SJSA1 (cell line): ENCODE results near the gene RFK. TPM values are rescaled to one million over a fixed set of nuclear protein-coding genes. Genes with fewer than 3 reads are reported as not detected.

Experiments
- DNase-seq, 2 experiments: peaks; one replicate each; pipeline ENCODE4 v3.0.0-alpha.2; 2015 to 2020; ENCODE audit warnings: low spot score in 2 of 2, low read depth in 1 of 2
- H3K27ac ChIP-seq: fragments of 250-450 bp; sonication (Bioruptor Pico); 2 replicates; pipeline ENCODE4 v1.5.1; 2020; ENCODE audit warnings: mild to moderate bottlenecking, moderate library complexity
- H3K27me3 ChIP-seq: fragments of 250-450 bp; sonication (Bioruptor Pico); replicated peaks from 2 replicates; pipeline ENCODE4 v1.5.1; 2020; ENCODE audit warnings: mild to moderate bottlenecking, moderate library complexity
- H3K36me3 ChIP-seq: fragments of 250-450 bp; sonication (Bioruptor Pico); 2 replicates; pipeline ENCODE4 v1.5.1; 2020; ENCODE audit warnings: mild to moderate bottlenecking
- H3K4me1 ChIP-seq: fragments of 250-450 bp; sonication (Bioruptor Pico); replicated peaks from 2 replicates; pipeline ENCODE4 v1.6.1; 2021; ENCODE audit warnings: mild to moderate bottlenecking
- H3K4me3 ChIP-seq: fragments of 250-450 bp; sonication (Bioruptor Pico); 2 replicates; pipeline ENCODE4 v1.5.1; 2020; ENCODE audit warnings: mild to moderate bottlenecking
- H3K9me3 ChIP-seq: fragments of 250-450 bp; sonication (Bioruptor Pico); replicated peaks from 2 replicates; pipeline ENCODE4 v1.5.1; 2020; ENCODE audit warnings: mild to moderate bottlenecking
- total RNA-seq: library from RNA; depleted of rRNA; stranded (reverse); fragments of >200 nt; shearing (Covaris generic); gene quantifications from 2 replicates; pipeline ENCODE4 v1.2.3, GENCODE V29; 2014

The RFK gene
- total RNA-seq, 1 experiment from 2014 or later, result 57.6 TPM

DNA sequence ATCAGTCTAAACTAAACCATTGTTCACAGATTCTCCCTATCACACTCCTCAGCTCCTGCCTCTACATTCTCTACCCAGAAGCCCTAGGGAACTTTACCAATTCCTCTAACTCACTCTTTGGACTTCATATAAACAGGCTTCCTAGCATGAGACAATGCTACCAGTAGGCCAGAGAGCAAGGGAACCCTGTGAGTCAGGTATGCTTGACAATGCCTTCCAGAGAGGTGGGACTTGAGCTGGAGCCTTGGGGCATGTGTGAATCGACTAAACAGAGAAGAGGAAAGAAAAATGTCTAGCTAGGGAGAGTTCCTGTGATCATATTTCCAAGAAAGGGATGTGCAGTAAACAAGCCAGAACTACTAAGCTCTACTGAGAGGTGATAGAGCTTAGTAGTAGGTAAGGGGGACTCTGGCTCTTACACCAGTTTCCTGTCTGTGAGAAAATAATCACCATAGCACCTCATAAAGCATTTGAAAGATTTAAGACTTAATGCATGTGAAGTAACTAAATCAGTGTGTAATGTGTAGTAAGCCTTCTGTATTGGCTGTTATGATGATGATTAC lies 6.4 kb upstream of the RFK start:
- peak; percentile 33 to 46 for DNase-seq
- H3K9me3 ChIP-seq, result no peaks in the 10 kb centered on the region
- no peak overlapping the region for H3K27ac ChIP-seq
- H3K27me3 ChIP-seq, result no peaks in the 10 kb centered on the region
- peaks cover 32% of the 10 kb centered on the region for H3K4me1 ChIP-seq
- H3K4me3 ChIP-seq, result no peak overlapping the region
- no peaks in the 10 kb centered on the region for H3K36me3 ChIP-seq

GRCh38 chr9:76399856-76400255 lies 5.6 kb upstream of the RFK start:
- no peaks in the 10 kb centered on the region for H3K9me3 ChIP-seq
- H3K4me1 ChIP-seq, result peaks cover 34% of the 10 kb centered on the region
- no peak for DNase-seq
- H3K27ac ChIP-seq, result no peak overlapping the region
- no peaks in the 10 kb centered on the region for H3K36me3 ChIP-seq
- no peak overlapping the region for H3K4me3 ChIP-seq
- no peaks in the 10 kb centered on the region for H3K27me3 ChIP-seq

- no peaks in the 10 kb centered on the region for H3K27me3 ChIP-seq
- DNase-seq, result no peak
- no peak overlapping the region for H3K27ac ChIP-seq
- peaks cover 30% of the 10 kb centered on the region for H3K4me1 ChIP-seq
- peaks cover 22% of the 10 kb centered on the region for H3K36me3 ChIP-seq
- H3K9me3 ChIP-seq, result no peaks in the 10 kb centered on the region; the same call in 1 of the 2 replicates
- no peak overlapping the region for H3K4me3 ChIP-seq
These were observed 2.4 kb upstream of the RFK start for GRCh38 chr9:76396597-76396996.

- no peak for DNase-seq
- no peak overlapping the region for H3K4me3 ChIP-seq
- no peak overlapping the region for H3K27ac ChIP-seq
- peaks cover 30% of the 10 kb centered on the region for H3K4me1 ChIP-seq
- no peaks in the 10 kb centered on the region for H3K27me3 ChIP-seq
- no peaks in the 10 kb centered on the region; the same call in 1 of the 2 replicates for H3K9me3 ChIP-seq
- peaks cover 26% of the 10 kb centered on the region for H3K36me3 ChIP-seq
These were observed 1.9 kb upstream of the RFK start for GRCh38 chr9:76396144-76396543.

- Histone ChIP-seq H3K27ac (no peak overlapping the region), H3K27me3 (no peaks in the 10 kb centered on the region), H3K9me3 (no peaks in the 10 kb centered on the region; the same call in 1 of the 2 replicates), H3K36me3 (peaks cover 28% of the 10 kb centered on the region), H3K4me3 (no peak overlapping the region; the same call in 1 of the 2 replicates), H3K4me1 (peaks cover 24% of the 10 kb centered on the region)
- no peak for DNase-seq
These were observed 1.2 kb upstream of the RFK start for GRCh38 chr9:76395381-76395780.

DNA sequence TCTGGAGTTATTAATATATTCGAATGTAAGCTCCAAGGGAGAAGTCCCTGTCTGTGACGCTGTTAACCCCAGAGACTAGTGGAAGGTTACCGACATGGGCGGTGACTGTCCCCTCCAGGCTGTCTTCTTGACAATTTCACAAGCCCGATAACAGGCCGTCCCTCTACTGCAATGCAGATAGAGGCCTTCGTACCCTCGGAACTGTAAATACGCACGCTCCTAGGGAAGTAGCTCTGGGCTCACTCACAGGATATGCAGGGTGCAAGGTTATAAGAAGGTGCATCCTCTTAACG lies 680 bp upstream of the RFK start:
- Histone ChIP-seq H3K9me3 (no peaks in the 10 kb centered on the region; the same call in 1 of the 2 replicates), H3K36me3 (peaks cover 28% of the 10 kb centered on the region)
- DNase-seq, result peak in 1 of 2 experiments; percentile 50

GRCh38 chr9:76390656-76391055 lies 3.6 kb downstream of the RFK start:
- H3K9me3 ChIP-seq, result no peaks in the 10 kb centered on the region; the same call in 1 of the 2 replicates
- no peaks in the 10 kb centered on the region for H3K27me3 ChIP-seq
- no peak for DNase-seq
- peaks cover 21% of the 10 kb centered on the region for H3K4me1 ChIP-seq
- no peak overlapping the region for H3K27ac ChIP-seq
- H3K36me3 ChIP-seq, result peaks cover 49% of the 10 kb centered on the region
- no peak overlapping the region for H3K4me3 ChIP-seq

More for the DNA sequence above, 680 bp upstream of the RFK start:
- Histone ChIP-seq H3K27ac (peak overlapping the region; percentile 92), H3K4me3 (peak overlapping the region; percentile 86), H3K4me1 (peaks cover 21% of the 10 kb centered on the region), H3K27me3 (no peaks in the 10 kb centered on the region)

- peak; percentile 49 to 54 for DNase-seq
- Histone ChIP-seq H3K4me1 (peaks cover 62% of the 10 kb centered on the region), H3K27me3 (no peaks in the 10 kb centered on the region; the same call in 1 of the 2 replicates), H3K27ac (peak overlapping the region; percentile 63), H3K4me3 (no peak overlapping the region), H3K36me3 (peaks cover 1% of the 10 kb centered on the region), H3K9me3 (no peaks in the 10 kb centered on the region)
These were observed 14.7 kb downstream of the RFK start for GRCh38 chr9:76379494-76379893.

- Histone ChIP-seq H3K4me3 (no peak overlapping the region), H3K9me3 (no peaks in the 10 kb centered on the region), H3K4me1 (peaks cover 62% of the 10 kb centered on the region), H3K27ac (peak overlapping the region; percentile 63), H3K27me3 (no peaks in the 10 kb centered on the region; the same call in 1 of the 2 replicates), H3K36me3 (no peaks in the 10 kb centered on the region)
- DNase-seq, result no peak
These were observed 15.7 kb downstream of the RFK start for GRCh38 chr9:76378367-76379073.

- Histone ChIP-seq H3K27me3 (no peaks in the 10 kb centered on the region; the same call in 1 of the 2 replicates), H3K4me1 (peaks cover 62% of the 10 kb centered on the region), H3K4me3 (no peak overlapping the region), H3K36me3 (no peaks in the 10 kb centered on the region), H3K27ac (no peak overlapping the region), H3K9me3 (no peaks in the 10 kb centered on the region)
- no peak for DNase-seq
These were observed 16.4 kb downstream of the RFK start for GRCh38 chr9:76377791-76378190.

GRCh38 chr9:76374783-76375559 lies 19.3 kb downstream of the RFK start:
- Histone ChIP-seq H3K27ac (peak overlapping the region; percentile 49), H3K36me3 (no peaks in the 10 kb centered on the region), H3K9me3 (no peaks in the 10 kb centered on the region)

DNA sequence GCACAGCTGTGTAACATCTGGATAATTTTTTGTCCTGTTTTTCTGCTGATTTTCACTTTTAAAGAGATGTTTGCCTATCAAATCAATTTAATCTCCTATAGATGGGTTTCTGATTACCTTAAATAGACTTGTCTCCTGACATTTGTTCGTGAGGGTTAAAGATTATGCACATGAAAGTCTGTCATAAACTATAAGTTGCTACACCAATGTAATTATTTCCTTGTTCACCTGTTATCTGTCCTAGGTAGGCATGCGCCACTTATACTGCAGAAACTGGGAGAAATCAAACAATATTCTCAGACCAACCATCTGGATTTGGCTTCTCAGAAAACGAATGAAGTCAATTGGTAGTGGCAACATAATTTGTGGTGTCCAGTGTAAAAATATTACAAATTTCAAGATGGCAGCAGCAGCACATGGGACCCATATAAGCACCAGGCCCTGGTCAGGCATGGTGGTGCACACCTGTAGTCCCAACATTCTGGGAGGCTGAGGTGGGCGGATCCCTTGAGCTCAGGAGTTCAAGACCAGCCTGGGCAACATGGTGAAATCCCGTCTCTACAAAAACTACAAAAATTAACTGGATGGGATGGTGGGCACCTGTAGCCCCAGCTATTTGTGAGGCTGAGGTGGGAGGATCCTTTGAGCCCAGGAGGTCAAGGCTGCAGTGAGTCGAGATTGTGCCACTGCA lies 20.3 kb downstream of the RFK start:
- DNase-seq, result no peak
- peak overlapping the region; percentile 96 for H3K27ac ChIP-seq
- peaks cover 83% of the 10 kb centered on the region for H3K4me1 ChIP-seq
- no peaks in the 10 kb centered on the region for H3K27me3 ChIP-seq
- no peak overlapping the region for H3K4me3 ChIP-seq
- no peaks in the 10 kb centered on the region for H3K9me3 ChIP-seq
- no peaks in the 10 kb centered on the region for H3K36me3 ChIP-seq

More at GRCh38 chr9:76374783-76375559, 19.3 kb downstream of the RFK start:
- H3K27me3 ChIP-seq, result no peaks in the 10 kb centered on the region; the same call in 1 of the 2 replicates
- no peak overlapping the region for H3K4me3 ChIP-seq
- peak; percentile 77 to 84 for DNase-seq
- H3K4me1 ChIP-seq, result peaks cover 84% of the 10 kb centered on the region

DNA sequence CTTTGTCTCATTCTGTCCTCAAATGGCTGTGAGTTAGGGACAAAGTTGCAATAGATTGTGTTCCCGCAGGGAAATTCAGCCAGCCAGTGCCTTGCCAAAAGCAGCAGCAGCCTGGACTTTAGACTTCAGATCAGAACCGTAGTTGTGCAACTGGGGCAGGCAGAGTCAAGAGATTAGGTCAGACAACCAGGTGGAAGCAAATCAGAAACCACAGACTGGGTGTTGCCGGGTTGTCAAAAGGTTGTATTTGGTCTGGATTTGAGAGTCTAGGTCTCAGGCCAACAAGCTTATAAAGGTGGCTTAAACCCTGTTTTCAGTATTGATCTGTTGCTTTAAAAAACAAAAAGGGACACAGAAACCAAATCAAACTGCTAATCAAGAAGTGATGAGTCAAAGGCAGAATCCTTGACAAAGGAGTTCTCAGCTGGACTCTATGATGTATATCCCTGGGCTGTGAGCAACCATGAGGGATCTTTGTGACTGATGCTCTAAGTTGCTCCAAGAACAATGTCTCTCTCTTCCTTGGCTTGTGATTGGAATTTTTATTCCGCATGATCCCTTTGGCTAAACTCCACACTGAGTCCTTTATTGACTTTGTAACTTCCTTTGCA lies 20.9 kb downstream of the RFK start:
- H3K27me3 ChIP-seq, result no peaks in the 10 kb centered on the region
- peak overlapping the region; percentile 96 for H3K27ac ChIP-seq
- H3K4me3 ChIP-seq, result no peak overlapping the region
- peaks cover 76% of the 10 kb centered on the region for H3K4me1 ChIP-seq
- DNase-seq, result peak in 1 of 2 experiments; percentile 32
- no peaks in the 10 kb centered on the region for H3K36me3 ChIP-seq
- no peaks in the 10 kb centered on the region for H3K9me3 ChIP-seq
